GM23338 (cell line): ENCODE results near the gene RAD51D. TPM values are rescaled to one million over a fixed set of nuclear protein-coding genes. Genes with fewer than 3 reads are reported as not detected.

Experiments
- ATAC-seq: fragments of 200-7000 bp; cut with Tn5 transposase; 3 replicates; pipeline ENCODE4 v1.9.1; 2020
- DNase-seq: peaks from one replicate; pipeline ENCODE4 v3.0.0-alpha.2; 2015; ENCODE audit warnings: low spot score
- H2AFZ ChIP-seq: fragments of 200-600 bp; sonication (generic); 2 replicates; pipeline ENCODE4 v1.8.0; 2016; ENCODE audit warnings: antibody characterized with exemption, mild to moderate bottlenecking, moderate library complexity
- H3F3A ChIP-seq: fragments of 200-600 bp; sonication (generic); replicated peaks from 2 replicates; pipeline ENCODE4 v1.8.0; 2017; ENCODE audit warnings: antibody characterized with exemption, mixed run types, low read depth
- H3K27ac ChIP-seq: fragments of 200-600 bp; sonication (generic); 2 replicates; pipeline ENCODE4 v1.6.1; 2016; ENCODE audit warnings: low read depth
- H3K27me3 ChIP-seq: fragments of 200-600 bp; sonication (generic); 2 replicates; pipeline ENCODE4 v1.8.0; 2016; ENCODE audit warnings: mild to moderate bottlenecking, mixed run types, moderate library complexity; ENCODE audit not compliant: insufficient read depth
- H3K36me3 ChIP-seq: fragments of 200-600 bp; sonication (generic); 2 replicates; pipeline ENCODE4 v1.8.0; 2016; ENCODE audit warnings: mild to moderate bottlenecking; ENCODE audit not compliant: insufficient read depth
- H3K4me1 ChIP-seq: fragments of 200-600 bp; sonication (generic); 2 replicates; pipeline ENCODE4 v1.8.0; 2016; ENCODE audit warnings: mild to moderate bottlenecking, moderate library complexity; ENCODE audit not compliant: insufficient read depth
- H3K4me2 ChIP-seq: fragments of 200-600 bp; sonication (generic); 2 replicates; pipeline ENCODE4 v1.7.1; 2017; ENCODE audit warnings: mixed run types
- H3K4me3 ChIP-seq: fragments of 200-600 bp; sonication (generic); 2 replicates; pipeline ENCODE4 v1.6.1; 2016; ENCODE audit warnings: mixed run types
- H3K79me2 ChIP-seq: fragments of 200-600 bp; sonication (generic); replicated peaks from 2 replicates; pipeline ENCODE4 v1.8.0; 2017; ENCODE audit warnings: mild to moderate bottlenecking; ENCODE audit not compliant: insufficient read depth
- H3K9me2 ChIP-seq: fragments of 200-600 bp; sonication (generic); 2 replicates; pipeline ENCODE4 v1.8.0; 2017; ENCODE audit not compliant: insufficient read depth
- H4K20me1 ChIP-seq: fragments of 200-600 bp; sonication (generic); replicated peaks from 2 replicates; pipeline ENCODE4 v1.8.0; 2017; ENCODE audit warnings: mild to moderate bottlenecking; ENCODE audit not compliant: insufficient read depth
- H3K27ac Mint-ChIP-seq: 2 replicates; pipeline ENCODE4 v1.8.0; 2020; ENCODE audit warnings: inconsistent platforms, mild to moderate bottlenecking, moderate library complexity, mixed read lengths
- H3K27me3 Mint-ChIP-seq: 3 replicates; pipeline ENCODE4 v1.8.0; 2022; ENCODE audit warnings: low read depth, mild to moderate bottlenecking, moderate library complexity, mixed read lengths, inconsistent platforms; ENCODE audit not compliant: insufficient read depth, poor library complexity
- H3K36me3 Mint-ChIP-seq: 3 replicates; pipeline ENCODE4 v1.8.0; 2021; ENCODE audit warnings: low read depth, mild to moderate bottlenecking, inconsistent platforms, moderate library complexity, mixed read lengths
- H3K4me1 Mint-ChIP-seq: 3 replicates; pipeline ENCODE4 v1.8.0; 2020; ENCODE audit warnings: mild to moderate bottlenecking, inconsistent platforms, mixed read lengths
- H3K4me3 Mint-ChIP-seq: 3 replicates; pipeline ENCODE4 v1.8.0; 2021; ENCODE audit warnings: moderate library complexity, mild to moderate bottlenecking, inconsistent platforms, mixed read lengths
- H3K9me3 Mint-ChIP-seq: 3 replicates; pipeline ENCODE4 v1.8.0; 2020; ENCODE audit warnings: moderate library complexity, mild to moderate bottlenecking, inconsistent platforms, mixed read lengths
- NANOG ChIP-seq: IDR thresholded peaks from 2 replicates; pipeline ENCODE4 v1.6.1; 2016; ENCODE audit warnings: antibody characterized with exemption, borderline replicate concordance
- polyA plus RNA-seq: library from polyadenylated mRNA; unstranded; fragments of >200 nt; fragmentation: Nextera tagmentation; extraction: Ambion mirVana; gene quantifications from 2 replicates; pipeline ENCODE4 v1.2.1, GENCODE V29; 2016
- total RNA-seq: library from RNA; depleted of rRNA; stranded (reverse); fragments of >200 nt; shearing (Covaris generic); gene quantifications from 2 replicates; pipeline ENCODE4 v1.2.3, GENCODE V29; 2014
- TF ChIP-seq, protein P1 (sequence below): fragments of 250-450 bp; sonication (Bioruptor Pico); IDR thresholded peaks from 2 replicates; pipeline ENCODE4 v1.5.0; 2020; ENCODE audit warnings: mild to moderate bottlenecking, moderate library complexity

The RAD51D gene
- total and polyA plus RNA-seq, 2 experiments from 2014 or later, result 5.9 to 11.0 TPM

DNA sequence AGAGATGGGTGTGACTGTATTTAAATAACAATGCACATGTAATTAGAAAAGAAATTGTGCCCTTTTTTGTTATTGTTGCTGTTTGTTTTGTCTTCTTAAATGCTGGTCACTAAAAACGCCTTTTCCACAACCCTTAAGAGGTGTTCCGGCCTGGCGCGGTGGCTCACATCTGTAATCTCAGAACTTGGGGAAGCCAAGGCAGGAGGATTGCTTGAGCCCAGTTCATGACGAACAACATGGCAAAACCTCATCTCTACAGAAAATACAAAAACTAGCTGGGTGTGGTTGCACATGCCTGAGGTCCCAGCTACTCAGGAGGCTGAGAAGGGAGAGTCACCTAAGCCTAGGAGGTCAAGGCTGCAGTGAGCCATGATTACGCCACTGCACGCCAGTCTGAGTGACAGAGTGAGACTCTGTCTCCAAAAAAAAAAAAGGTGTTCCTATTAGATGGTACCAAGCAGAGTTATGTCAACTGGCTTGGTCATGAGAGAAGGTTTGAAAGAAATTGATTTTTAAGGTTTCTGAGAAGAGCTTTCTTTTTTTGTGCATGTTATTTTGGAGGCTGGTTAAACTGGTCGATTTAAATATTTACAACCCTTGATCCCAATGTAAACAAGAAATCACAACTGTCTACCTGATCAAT is 32.6 kb downstream of the RAD51D start:
- peaks cover 11% of the 10 kb centered on the region for H3K79me2 ChIP-seq

More for the DNA sequence above, 32.6 kb downstream of the RAD51D start:
- peak overlapping the region; percentile 94 for H3K4me3 ChIP-seq
- Mint-ChIP-seq H3K27me3 (peaks cover 10% of the 10 kb centered on the region), H3K9me3 (no peaks in the 10 kb centered on the region; the same call in 2 of the 3 replicates), H3K27ac (no peak overlapping the region), H3K4me3 (peak overlapping the region; percentile 88), H3K36me3 (no peaks in the 10 kb centered on the region; the same call in 2 of the 3 replicates), H3K4me1 (peaks cover 57% of the 10 kb centered on the region)
- H3F3A ChIP-seq, result peaks cover 10% of the 10 kb centered on the region; the same call in 1 of the 2 replicates
- H2AFZ ChIP-seq, result no peak overlapping the region
- peak overlapping the region; percentile 97 for H3K4me2 ChIP-seq
- no peak for DNase-seq
- no peak for ATAC-seq
- peaks cover 68% of the 10 kb centered on the region for H3K4me1 ChIP-seq
- peaks cover 8% of the 10 kb centered on the region; the same call in 1 of the 2 replicates for H3K27me3 ChIP-seq
- TF ChIP-seq NANOG, result no peak
- TF ChIP-seq, protein P1, sequence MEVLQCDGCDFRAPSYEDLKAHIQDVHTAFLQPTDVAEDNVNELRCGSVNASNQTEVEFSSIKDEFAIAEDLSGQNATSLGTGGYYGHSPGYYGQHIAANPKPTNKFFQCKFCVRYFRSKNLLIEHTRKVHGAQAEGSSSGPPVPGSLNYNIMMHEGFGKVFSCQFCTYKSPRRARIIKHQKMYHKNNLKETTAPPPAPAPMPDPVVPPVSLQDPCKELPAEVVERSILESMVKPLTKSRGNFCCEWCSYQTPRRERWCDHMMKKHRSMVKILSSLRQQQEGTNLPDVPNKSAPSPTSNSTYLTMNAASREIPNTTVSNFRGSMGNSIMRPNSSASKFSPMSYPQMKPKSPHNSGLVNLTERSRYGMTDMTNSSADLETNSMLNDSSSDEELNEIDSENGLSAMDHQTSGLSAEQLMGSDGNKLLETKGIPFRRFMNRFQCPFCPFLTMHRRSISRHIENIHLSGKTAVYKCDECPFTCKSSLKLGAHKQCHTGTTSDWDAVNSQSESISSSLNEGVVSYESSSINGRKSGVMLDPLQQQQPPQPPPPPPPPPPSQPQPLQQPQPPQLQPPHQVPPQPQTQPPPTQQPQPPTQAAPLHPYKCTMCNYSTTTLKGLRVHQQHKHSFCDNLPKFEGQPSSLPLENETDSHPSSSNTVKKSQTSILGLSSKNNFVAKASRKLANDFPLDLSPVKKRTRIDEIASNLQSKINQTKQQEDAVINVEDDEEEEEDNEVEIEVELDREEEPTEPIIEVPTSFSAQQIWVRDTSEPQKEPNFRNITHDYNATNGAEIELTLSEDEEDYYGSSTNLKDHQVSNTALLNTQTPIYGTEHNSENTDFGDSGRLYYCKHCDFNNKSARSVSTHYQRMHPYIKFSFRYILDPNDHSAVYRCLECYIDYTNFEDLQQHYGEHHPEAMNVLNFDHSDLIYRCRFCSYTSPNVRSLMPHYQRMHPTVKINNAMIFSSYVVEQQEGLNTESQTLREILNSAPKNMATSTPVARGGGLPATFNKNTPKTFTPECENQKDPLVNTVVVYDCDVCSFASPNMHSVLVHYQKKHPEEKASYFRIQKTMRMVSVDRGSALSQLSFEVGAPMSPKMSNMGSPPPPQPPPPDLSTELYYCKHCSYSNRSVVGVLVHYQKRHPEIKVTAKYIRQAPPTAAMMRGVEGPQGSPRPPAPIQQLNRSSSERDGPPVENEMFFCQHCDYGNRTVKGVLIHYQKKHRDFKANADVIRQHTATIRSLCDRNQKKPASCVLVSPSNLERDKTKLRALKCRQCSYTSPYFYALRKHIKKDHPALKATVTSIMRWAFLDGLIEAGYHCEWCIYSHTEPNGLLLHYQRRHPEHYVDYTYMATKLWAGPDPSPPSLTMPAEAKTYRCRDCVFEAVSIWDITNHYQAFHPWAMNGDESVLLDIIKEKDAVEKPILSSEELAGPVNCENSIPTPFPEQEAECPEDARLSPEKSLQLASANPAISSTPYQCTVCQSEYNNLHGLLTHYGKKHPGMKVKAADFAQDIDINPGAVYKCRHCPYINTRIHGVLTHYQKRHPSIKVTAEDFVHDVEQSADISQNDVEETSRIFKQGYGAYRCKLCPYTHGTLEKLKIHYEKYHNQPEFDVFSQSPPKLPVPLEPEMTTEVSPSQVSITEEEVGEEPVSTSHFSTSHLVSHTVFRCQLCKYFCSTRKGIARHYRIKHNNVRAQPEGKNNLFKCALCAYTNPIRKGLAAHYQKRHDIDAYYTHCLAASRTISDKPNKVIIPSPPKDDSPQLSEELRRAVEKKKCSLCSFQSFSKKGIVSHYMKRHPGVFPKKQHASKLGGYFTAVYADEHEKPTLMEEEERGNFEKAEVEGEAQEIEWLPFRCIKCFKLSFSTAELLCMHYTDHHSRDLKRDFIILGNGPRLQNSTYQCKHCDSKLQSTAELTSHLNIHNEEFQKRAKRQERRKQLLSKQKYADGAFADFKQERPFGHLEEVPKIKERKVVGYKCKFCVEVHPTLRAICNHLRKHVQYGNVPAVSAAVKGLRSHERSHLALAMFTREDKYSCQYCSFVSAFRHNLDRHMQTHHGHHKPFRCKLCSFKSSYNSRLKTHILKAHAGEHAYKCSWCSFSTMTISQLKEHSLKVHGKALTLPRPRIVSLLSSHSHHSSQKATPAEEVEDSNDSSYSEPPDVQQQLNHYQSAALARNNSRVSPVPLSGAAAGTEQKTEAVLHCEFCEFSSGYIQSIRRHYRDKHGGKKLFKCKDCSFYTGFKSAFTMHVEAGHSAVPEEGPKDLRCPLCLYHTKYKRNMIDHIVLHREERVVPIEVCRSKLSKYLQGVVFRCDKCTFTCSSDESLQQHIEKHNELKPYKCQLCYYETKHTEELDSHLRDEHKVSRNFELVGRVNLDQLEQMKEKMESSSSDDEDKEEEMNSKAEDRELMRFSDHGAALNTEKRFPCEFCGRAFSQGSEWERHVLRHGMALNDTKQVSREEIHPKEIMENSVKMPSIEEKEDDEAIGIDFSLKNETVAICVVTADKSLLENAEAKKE, result no peak
- H3K27ac ChIP-seq, result no peak overlapping the region
- H3K9me2 ChIP-seq, result no peaks in the 10 kb centered on the region
- no peaks in the 10 kb centered on the region for H3K36me3 ChIP-seq
- no peaks in the 10 kb centered on the region for H4K20me1 ChIP-seq
